Ishikawa (cell line): ENCODE data around the gene RGS9.

ENCODE experiments used
- CEBPB ChIP-seq: IDR thresholded peaks from 2 replicates; pipeline ENCODE4 v1.6.1; 2012
- CREB1 ChIP-seq: IDR thresholded peaks from 2 replicates; pipeline ENCODE4 v1.6.1; 2012; ENCODE audit warnings: low read depth
- EGR1 ChIP-seq: IDR thresholded peaks from 2 replicates; pipeline ENCODE4 v1.6.1; 2012
- EP300 ChIP-seq: IDR thresholded peaks from 2 replicates; pipeline ENCODE4 v1.6.1; 2012; ENCODE audit warnings: borderline replicate concordance
- FOXM1 ChIP-seq: IDR thresholded peaks from 2 replicates; pipeline ENCODE4 v1.6.1; 2012; ENCODE audit warnings: low read depth, borderline replicate concordance
- NFIC ChIP-seq: IDR thresholded peaks from 2 replicates; pipeline ENCODE4 v1.6.1; 2012
- RAD21 ChIP-seq: IDR thresholded peaks from 2 replicates; pipeline ENCODE4 v1.6.1; 2012; ENCODE audit warnings: low read depth
- REST ChIP-seq: IDR thresholded peaks from 2 replicates; pipeline ENCODE4 v1.6.1; 2012; ENCODE audit warnings: low read depth, mild to moderate bottlenecking
- TAF1 ChIP-seq: IDR thresholded peaks from 2 replicates; pipeline ENCODE4 v1.6.1; 2012; ENCODE audit warnings: low read depth, mild to moderate bottlenecking
- TCF12 ChIP-seq: IDR thresholded peaks from 2 replicates; pipeline ENCODE4 v1.6.1; 2012; ENCODE audit warnings: low read depth
- TEAD4 ChIP-seq: IDR thresholded peaks from 2 replicates; pipeline ENCODE4 v1.6.1; 2012
- YY1 ChIP-seq: IDR thresholded peaks from 2 replicates; pipeline ENCODE4 v1.6.1; 2012; ENCODE audit warnings: low read depth
- ZBTB7A ChIP-seq: IDR thresholded peaks from 2 replicates; pipeline ENCODE4 v1.6.1; 2012; ENCODE audit warnings: low read depth
- TF ChIP-seq, protein P1 (sequence below): IDR thresholded peaks from 2 replicates; pipeline ENCODE4 v1.6.1; 2012
- TF ChIP-seq, protein P2 (sequence below): IDR thresholded peaks from 2 replicates; pipeline ENCODE4 v1.6.1; 2012

RGS9 gene

GRCh38 chr17:65104541-65104940, 32.6 kb upstream of the RGS9 start:
- TF ChIP-seq CREB1, result no peak
- TF ChIP-seq RAD21, result no peak
- no peak for TF ChIP-seq YY1
- no peak for TF ChIP-seq ZBTB7A
- TF ChIP-seq TAF1, result no peak
- TF ChIP-seq, protein P1, sequence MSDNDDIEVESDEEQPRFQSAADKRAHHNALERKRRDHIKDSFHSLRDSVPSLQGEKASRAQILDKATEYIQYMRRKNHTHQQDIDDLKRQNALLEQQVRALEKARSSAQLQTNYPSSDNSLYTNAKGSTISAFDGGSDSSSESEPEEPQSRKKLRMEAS, result no peak
- TF ChIP-seq REST, result no peak
- no peak for TF ChIP-seq EP300
- TF ChIP-seq, protein P2, sequence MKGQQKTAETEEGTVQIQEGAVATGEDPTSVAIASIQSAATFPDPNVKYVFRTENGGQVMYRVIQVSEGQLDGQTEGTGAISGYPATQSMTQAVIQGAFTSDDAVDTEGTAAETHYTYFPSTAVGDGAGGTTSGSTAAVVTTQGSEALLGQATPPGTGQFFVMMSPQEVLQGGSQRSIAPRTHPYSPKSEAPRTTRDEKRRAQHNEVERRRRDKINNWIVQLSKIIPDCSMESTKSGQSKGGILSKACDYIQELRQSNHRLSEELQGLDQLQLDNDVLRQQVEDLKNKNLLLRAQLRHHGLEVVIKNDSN, result no peak
- TF ChIP-seq FOXM1, result no peak
- no peak for TF ChIP-seq TCF12
- no peak for TF ChIP-seq EGR1
- no peak for TF ChIP-seq CEBPB
- TF ChIP-seq NFIC, result no peak
- no peak for TF ChIP-seq TEAD4

DNA sequence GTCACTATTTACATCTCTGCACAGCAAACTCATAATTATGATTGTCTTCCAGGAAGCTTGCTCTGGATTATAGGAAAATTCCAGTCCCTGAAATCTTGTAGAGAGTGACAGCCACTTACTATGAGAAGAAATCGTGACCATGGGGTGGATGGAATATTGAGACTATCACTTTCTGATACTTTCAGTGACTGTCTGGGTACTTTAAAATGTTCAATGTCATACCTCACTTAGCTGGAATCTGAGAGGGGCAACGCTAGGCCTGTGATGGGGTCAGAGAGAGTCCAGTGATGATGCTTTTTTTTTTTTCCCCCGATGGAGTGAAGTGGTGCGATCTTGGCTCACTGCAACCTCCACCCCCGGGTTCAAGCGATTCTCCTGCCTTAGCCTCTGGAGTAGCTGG, 32.2 kb upstream of the RGS9 start:
- TF ChIP-seq NFIC, result no peak
- no peak for TF ChIP-seq YY1
- no peak for TF ChIP-seq FOXM1
- TF ChIP-seq RAD21, result no peak
- TF ChIP-seq, protein P1, result no peak
- TF ChIP-seq TAF1, result no peak
- no peak for TF ChIP-seq CREB1
- no peak for TF ChIP-seq EP300

- TF ChIP-seq CREB1 (no peak), TAF1 (no peak), TEAD4 (no peak)
Measured at GRCh38 chr17:65108152-65108551, 29.0 kb upstream of the RGS9 start.

DNA sequence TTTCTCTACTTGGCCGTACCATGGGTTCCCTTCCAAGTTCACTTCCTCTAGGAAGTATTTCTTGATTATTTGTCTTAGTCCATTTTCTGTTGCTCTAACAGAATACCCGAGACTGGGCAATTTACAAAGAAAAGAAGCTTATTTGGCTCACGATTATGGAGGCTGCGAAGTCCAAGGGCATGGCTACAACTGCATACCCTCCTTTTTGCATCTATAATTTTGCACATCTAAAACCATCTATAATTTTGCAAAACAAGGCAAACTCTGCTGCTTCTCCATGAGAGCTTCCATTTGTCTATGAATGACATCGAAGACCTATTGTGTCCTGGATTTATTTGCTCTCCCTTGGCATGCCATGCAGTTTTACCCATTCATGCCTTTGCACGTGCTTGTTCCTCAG, 27.6 kb upstream of the RGS9 start:
- no peak for TF ChIP-seq TEAD4
- TF ChIP-seq RAD21, result no peak
- TF ChIP-seq EGR1, result no peak
- TF ChIP-seq, protein P1, result no peak
- TF ChIP-seq EP300, result no peak
- no peak for TF ChIP-seq TAF1
- no peak for TF ChIP-seq TCF12
- TF ChIP-seq, protein P2, result no peak

GRCh38 chr17:65109990-65110680, 27.0 kb upstream of the RGS9 start:
- no peak for TF ChIP-seq EGR1
- TF ChIP-seq ZBTB7A, result no peak
- TF ChIP-seq REST, result no peak
- TF ChIP-seq, protein P2, result no peak
- TF ChIP-seq, protein P1, result no peak
- no peak for TF ChIP-seq YY1
- TF ChIP-seq TEAD4, result no peak
- TF ChIP-seq CREB1, result no peak
- no peak for TF ChIP-seq FOXM1
